HEK293T (cell line): ENCODE measurements around the gene CSHL1.

Experiments
- BHLHE40 ChIP-seq: fragments of 450-650 bp; IDR thresholded peaks from 2 replicates; pipeline ENCODE4 v1.6.1; 2016; ENCODE audit warnings: mild to moderate bottlenecking, moderate library complexity, borderline replicate concordance
- ELF4 ChIP-seq: fragments of 450-650 bp; IDR thresholded peaks from 2 replicates; pipeline ENCODE4 v1.6.1; 2017; ENCODE audit warnings: antibody characterized with exemption
- FOXA1 ChIP-seq: fragments of 450-650 bp; IDR thresholded peaks from 2 replicates; pipeline ENCODE4 v1.6.1; 2016; ENCODE audit warnings: mild to moderate bottlenecking
- FOXK2 ChIP-seq: fragments of 450-650 bp; IDR thresholded peaks from 2 replicates; pipeline ENCODE4 v1.6.1; 2016; ENCODE audit warnings: mild to moderate bottlenecking
- FOXM1 ChIP-seq: fragments of 450-650 bp; IDR thresholded peaks from 2 replicates; pipeline ENCODE4 v1.6.1; 2017; ENCODE audit warnings: mild to moderate bottlenecking, borderline replicate concordance
- L3MBTL2 ChIP-seq: fragments of 450-650 bp; conservative IDR thresholded peaks from 2 replicates; pipeline ENCODE4 v1.6.1; 2016; ENCODE audit warnings: mild to moderate bottlenecking
- NFRKB ChIP-seq: fragments of 450-650 bp; IDR thresholded peaks from 2 replicates; pipeline ENCODE4 v1.6.1; 2016; ENCODE audit warnings: mild to moderate bottlenecking, moderate library complexity
- SP1 ChIP-seq: fragments of 450-650 bp; IDR thresholded peaks from 2 replicates; pipeline ENCODE4 v1.6.1; 2017

DNA sequence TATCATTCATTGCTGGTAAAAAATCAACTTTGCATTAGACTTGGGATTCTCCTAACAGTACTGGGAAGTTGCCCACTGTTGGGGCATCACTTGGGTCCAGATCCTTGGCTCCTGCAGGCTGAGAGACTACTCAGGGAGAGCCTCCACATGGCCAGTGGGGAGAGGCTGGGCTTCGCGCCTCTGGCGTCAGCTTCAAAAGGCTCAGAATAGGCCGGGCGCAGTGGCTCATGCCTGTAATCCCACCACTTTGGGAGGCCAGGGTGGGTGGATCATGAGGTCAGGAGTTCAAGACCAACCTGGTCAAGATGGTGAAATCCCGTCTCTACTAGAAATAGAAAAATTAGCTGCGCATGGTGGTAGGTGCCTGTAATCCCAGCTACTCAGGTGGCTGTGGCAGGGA is 3.4 kb upstream of the CSHL1 start:
- TF ChIP-seq FOXM1 (no peak), FOXK2 (no peak), L3MBTL2 (no peak), NFRKB (no peak), ELF4 (no peak), SP1 (no peak), BHLHE40 (no peak), FOXA1 (no peak)
